Osteocyte (in vitro differentiated cells): Measurements from ENCODE around the gene SLC22A4. TPM values are rescaled to one million over a fixed set of nuclear protein-coding genes. Genes with fewer than 3 reads are reported as not detected.

Experiments
- DNase-seq: peaks from one replicate; pipeline ENCODE4 v3.0.0; 2021; ENCODE audit warnings: mixed read lengths; ENCODE audit not compliant: unreplicated experiment; ENCODE audit errors: extremely low spot score
- H3K27ac Mint-ChIP-seq: one replicate; pipeline ENCODE4 v1.8.0; 2021; ENCODE audit warnings: mild to moderate bottlenecking, mixed read lengths; ENCODE audit not compliant: unreplicated experiment
- H3K27me3 Mint-ChIP-seq: one replicate; pipeline ENCODE4 v1.8.0; 2021; ENCODE audit warnings: mixed read lengths; ENCODE audit not compliant: unreplicated experiment
- H3K36me3 Mint-ChIP-seq: one replicate; pipeline ENCODE4 v1.8.0; 2021; ENCODE audit warnings: mixed read lengths; ENCODE audit not compliant: unreplicated experiment
- H3K4me1 Mint-ChIP-seq: one replicate; pipeline ENCODE4 v1.8.0; 2021; ENCODE audit warnings: mixed read lengths; ENCODE audit not compliant: unreplicated experiment
- H3K4me3 Mint-ChIP-seq: one replicate; pipeline ENCODE4 v1.8.0; 2021; ENCODE audit warnings: mild to moderate bottlenecking, moderate library complexity, mixed read lengths; ENCODE audit not compliant: unreplicated experiment
- H3K9me3 Mint-ChIP-seq: one replicate; pipeline ENCODE4 v1.8.0; 2021; ENCODE audit warnings: mixed read lengths; ENCODE audit not compliant: unreplicated experiment
- long read RNA-seq: library from polyadenylated mRNA; unstranded; transcript quantifications from one replicate; pipeline ENCODE4 v2.0.0, GENCODE V29; 2021
- total RNA-seq: library from RNA; stranded (reverse); gene quantifications from 2 replicates; pipeline ENCODE4 v1.2.1, GENCODE V29; 2021
- TF ChIP-seq, protein P1 (sequence below): fragments of 200-600 bp; sonication (generic); IDR thresholded peaks from 2 replicates; pipeline ENCODE4 v1.5.0; 2021; ENCODE audit warnings: antibody characterized with exemption, mild to moderate bottlenecking, moderate library complexity

SLC22A4 gene
- 1.4 and 2.5 TPM in 2 replicates for total RNA-seq
- long read RNA-seq, transcript SLC22A4-201 (10 exons, 2,201 nt): major isoform, 7 of 9 reads
- long read RNA-seq, partial matches to known transcripts: 0 of 9 reads
- long read RNA-seq, other reads (novel, unspliced or antisense): 2 of 9 reads

DNA sequence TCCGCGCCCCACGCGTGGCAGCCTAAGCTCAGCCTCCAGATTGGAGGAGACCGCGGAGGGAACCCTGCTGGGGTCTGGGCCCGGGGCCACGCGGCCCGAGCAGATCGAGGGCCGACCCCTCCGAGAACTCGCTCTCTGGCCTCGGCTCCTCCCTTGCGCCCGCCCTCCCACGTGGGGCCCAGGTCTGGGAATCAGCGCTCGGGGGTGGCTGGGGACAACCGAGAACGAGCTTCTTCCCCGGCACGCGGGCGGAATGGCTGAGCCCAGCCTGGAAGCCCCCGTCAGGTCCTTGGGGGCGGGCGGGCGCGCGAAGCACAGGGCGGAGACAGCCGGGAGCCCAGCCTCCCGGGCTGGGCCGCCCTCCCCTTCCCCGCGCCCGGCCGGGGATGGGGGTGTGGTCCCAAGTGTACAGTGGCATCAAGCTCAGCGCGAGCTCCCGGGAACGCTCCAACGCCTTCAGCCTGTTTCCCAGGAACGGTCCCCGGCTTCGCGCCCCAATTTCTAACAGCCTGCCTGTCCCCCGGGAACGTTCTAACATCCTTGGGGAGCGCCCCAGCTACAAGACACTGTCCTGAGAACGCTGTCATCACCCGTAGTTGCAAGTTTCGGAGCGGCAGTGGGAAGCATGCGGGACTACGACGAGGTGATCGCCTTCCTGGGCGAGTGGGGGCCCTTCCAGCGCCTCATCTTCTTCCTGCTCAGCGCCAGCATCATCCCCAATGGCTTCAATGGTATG lies at the start of gene SLC22A4:
Gene SLC22A4, plus strand, starts transcription at position 403 of the 736 bp plus-strand sequence. Its CDS starts 223 bp downstream, at position 626.
- H3K27ac Mint-ChIP-seq: peak within 1 kb of the TSS; percentile 96
- TF ChIP-seq, protein P1, sequence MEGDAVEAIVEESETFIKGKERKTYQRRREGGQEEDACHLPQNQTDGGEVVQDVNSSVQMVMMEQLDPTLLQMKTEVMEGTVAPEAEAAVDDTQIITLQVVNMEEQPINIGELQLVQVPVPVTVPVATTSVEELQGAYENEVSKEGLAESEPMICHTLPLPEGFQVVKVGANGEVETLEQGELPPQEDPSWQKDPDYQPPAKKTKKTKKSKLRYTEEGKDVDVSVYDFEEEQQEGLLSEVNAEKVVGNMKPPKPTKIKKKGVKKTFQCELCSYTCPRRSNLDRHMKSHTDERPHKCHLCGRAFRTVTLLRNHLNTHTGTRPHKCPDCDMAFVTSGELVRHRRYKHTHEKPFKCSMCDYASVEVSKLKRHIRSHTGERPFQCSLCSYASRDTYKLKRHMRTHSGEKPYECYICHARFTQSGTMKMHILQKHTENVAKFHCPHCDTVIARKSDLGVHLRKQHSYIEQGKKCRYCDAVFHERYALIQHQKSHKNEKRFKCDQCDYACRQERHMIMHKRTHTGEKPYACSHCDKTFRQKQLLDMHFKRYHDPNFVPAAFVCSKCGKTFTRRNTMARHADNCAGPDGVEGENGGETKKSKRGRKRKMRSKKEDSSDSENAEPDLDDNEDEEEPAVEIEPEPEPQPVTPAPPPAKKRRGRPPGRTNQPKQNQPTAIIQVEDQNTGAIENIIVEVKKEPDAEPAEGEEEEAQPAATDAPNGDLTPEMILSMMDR: no peak
- peaks cover 20% of the 10 kb centered on the region for H3K4me1 Mint-ChIP-seq
- peak within 1 kb of the TSS; percentile 87 for H3K4me3 Mint-ChIP-seq
- no peaks in the 10 kb centered on the region for H3K9me3 Mint-ChIP-seq
- H3K27me3 Mint-ChIP-seq: no peaks in the 10 kb centered on the region
- H3K36me3 Mint-ChIP-seq: no peaks in the 10 kb centered on the region
- peak; percentile 97 for DNase-seq

DNA sequence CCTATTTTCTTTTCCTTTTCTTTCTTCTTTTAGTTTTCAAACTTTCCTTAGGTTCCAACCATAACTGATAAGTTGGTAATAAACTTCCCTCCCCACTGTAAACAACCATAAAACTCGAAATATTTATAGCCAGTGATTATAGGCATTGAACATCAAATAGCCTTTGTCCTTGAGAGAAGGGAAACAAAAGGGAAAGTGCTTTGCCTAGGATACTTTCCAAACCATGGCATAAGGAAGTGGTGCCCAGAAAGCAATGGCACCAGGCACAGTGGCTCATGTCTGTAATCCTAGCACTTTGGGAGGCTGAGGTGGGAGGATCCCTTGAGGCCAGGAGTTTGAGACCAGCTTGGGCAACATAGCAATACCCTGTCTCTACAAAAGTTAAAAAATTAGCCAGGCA lies 48.6 kb upstream of the SLC22A4 start:
- H3K27ac Mint-ChIP-seq: no peak overlapping the region
- no peak for DNase-seq
- TF ChIP-seq, protein P1: no peak
- peaks cover 2% of the 10 kb centered on the region for H3K36me3 Mint-ChIP-seq
- H3K4me3 Mint-ChIP-seq: no peak overlapping the region
- H3K27me3 Mint-ChIP-seq: peaks cover 16% of the 10 kb centered on the region
- H3K9me3 Mint-ChIP-seq: peaks cover 22% of the 10 kb centered on the region
- no peaks in the 10 kb centered on the region for H3K4me1 Mint-ChIP-seq

DNA sequence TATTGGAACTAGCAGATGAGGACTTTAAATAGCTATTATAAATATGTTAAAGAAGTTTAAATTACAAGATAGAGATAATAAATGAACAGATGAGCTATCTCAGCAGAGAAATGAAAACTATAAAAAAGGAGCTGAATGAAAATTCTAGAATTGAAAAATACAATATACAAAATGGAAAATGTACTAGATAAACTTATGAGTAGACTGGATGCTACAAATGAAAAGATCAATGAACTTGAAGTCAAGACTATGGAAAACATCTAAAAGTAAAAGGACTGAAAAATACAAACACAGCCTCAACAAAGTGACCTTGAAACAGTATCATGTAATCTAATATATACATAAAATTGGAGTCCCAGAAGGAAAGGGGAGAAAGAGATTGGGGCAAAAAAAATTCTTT lies 47.4 kb upstream of the SLC22A4 start:
- peaks cover 16% of the 10 kb centered on the region for H3K27me3 Mint-ChIP-seq
- H3K4me1 Mint-ChIP-seq: no peaks in the 10 kb centered on the region
- H3K27ac Mint-ChIP-seq: no peak overlapping the region
- peaks cover 2% of the 10 kb centered on the region for H3K36me3 Mint-ChIP-seq
- no peak overlapping the region for H3K4me3 Mint-ChIP-seq
- peaks cover 12% of the 10 kb centered on the region for H3K9me3 Mint-ChIP-seq
- DNase-seq: no peak
- TF ChIP-seq, protein P1: no peak

DNA sequence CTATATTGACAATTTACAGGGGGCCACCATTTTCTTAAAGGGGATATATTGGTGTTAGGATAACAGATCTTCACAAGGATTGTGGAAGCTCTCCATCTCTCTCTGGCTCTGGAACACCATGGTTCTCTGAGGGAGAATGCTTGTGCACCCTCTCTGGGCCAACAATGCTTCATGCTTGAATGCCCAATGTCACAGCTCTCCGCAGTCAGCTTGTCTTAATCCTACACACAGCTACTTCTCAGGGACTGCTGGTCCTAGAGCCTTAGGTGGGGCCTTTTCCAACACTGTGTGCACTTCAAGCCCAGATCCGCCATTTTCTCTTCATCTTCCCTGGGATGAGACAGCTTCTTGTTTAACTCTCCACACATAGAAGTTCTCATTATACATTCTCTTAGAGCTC lies 43.6 kb upstream of the SLC22A4 start:
- TF ChIP-seq, protein P1: no peak
- H3K27ac Mint-ChIP-seq: no peak overlapping the region
- H3K9me3 Mint-ChIP-seq: peaks cover 7% of the 10 kb centered on the region
- H3K4me1 Mint-ChIP-seq: peaks cover 18% of the 10 kb centered on the region
- peak; percentile 51 for DNase-seq
- no peak overlapping the region for H3K4me3 Mint-ChIP-seq
- no peaks in the 10 kb centered on the region for H3K36me3 Mint-ChIP-seq
- H3K27me3 Mint-ChIP-seq: peaks cover 9% of the 10 kb centered on the region

DNA sequence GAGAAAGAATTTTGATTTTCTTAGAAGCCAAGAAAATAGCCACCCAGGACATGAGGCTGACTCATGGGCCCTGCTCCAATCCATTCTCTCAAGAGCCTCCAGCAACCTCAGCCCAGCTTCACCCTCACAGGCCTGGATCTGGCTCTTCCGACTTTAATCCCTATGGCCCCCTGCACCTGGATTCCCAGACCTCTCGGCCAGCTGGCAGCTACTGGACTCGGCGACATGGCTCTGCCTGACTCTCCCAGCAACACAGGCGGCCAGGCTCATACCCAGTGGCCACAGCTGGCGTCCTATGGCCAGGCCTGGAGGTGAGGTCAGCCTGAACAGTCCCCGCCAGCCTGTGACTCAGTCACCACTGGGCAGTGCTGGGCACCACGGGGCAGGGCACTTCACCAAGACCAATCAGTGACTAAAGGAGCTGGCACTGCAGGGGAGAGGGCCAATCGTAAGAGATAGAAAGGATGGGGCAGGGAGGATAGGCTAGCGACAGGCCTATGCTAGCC lies 42.9 kb upstream of the SLC22A4 start:
- Mint-ChIP-seq H3K9me3 (peaks cover 7% of the 10 kb centered on the region), H3K36me3 (no peaks in the 10 kb centered on the region), H3K27ac (no peak overlapping the region), H3K4me3 (no peak overlapping the region), H3K4me1 (peaks cover 18% of the 10 kb centered on the region), H3K27me3 (peaks cover 3% of the 10 kb centered on the region)
- DNase-seq: peak; percentile 72
- TF ChIP-seq, protein P1: no peak
